ENCODE results near the gene ASMT.
"Not testable (repeated sequence)": the region's sequence is repeated elsewhere in the genome, so short reads cannot be mapped to it uniquely, and the experiment has no call there.

The ASMT gene

GRCh38 chrX:1673337-1673736 is 58.5 kb downstream of the ASMT start:
- H3K9me3 ChIP-seq (ENCODE audit: severe bottlenecking): no peaks in the 10 kb centered on the region
- DNase-seq (ENCODE audit: low spot score) (peak; percentile 19), ATAC-seq (ENCODE audit: low read depth) (0 out of 3 replicates have a peak, but pooled peaks have one; percentile 14)

GRCh38 chrX:1676866-1677265 is 62.0 kb downstream of the ASMT start:
- TF ChIP-seq, protein P1, sequence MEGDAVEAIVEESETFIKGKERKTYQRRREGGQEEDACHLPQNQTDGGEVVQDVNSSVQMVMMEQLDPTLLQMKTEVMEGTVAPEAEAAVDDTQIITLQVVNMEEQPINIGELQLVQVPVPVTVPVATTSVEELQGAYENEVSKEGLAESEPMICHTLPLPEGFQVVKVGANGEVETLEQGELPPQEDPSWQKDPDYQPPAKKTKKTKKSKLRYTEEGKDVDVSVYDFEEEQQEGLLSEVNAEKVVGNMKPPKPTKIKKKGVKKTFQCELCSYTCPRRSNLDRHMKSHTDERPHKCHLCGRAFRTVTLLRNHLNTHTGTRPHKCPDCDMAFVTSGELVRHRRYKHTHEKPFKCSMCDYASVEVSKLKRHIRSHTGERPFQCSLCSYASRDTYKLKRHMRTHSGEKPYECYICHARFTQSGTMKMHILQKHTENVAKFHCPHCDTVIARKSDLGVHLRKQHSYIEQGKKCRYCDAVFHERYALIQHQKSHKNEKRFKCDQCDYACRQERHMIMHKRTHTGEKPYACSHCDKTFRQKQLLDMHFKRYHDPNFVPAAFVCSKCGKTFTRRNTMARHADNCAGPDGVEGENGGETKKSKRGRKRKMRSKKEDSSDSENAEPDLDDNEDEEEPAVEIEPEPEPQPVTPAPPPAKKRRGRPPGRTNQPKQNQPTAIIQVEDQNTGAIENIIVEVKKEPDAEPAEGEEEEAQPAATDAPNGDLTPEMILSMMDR (IDR thresholded peaks at IDR 0.05; ENCODE audit: poor library complexity, severe bottlenecking): no peak
- no peak overlapping the region for H3K27ac ChIP-seq (ENCODE audit: poor library complexity, severe bottlenecking)
- no peak for ATAC-seq (ENCODE audit: low read depth)
- H3K4me1 ChIP-seq (ENCODE audit: insufficient read depth, poor library complexity, severe bottlenecking): no peaks in the 10 kb centered on the region
- no peak for DNase-seq (ENCODE audit: low spot score)
- H3K27me3 ChIP-seq (ENCODE audit: insufficient read depth, poor library complexity, severe bottlenecking): no peaks in the 10 kb centered on the region
- no peaks in the 10 kb centered on the region for H3K9me3 ChIP-seq (ENCODE audit: severe bottlenecking)
- no peaks in the 10 kb centered on the region for H3K36me3 ChIP-seq (ENCODE audit: low read depth)
- no peak overlapping the region for H3K4me3 ChIP-seq (ENCODE audit: severe bottlenecking)

More at GRCh38 chrX:1673337-1673736, 58.5 kb downstream of the ASMT start:
- no peaks in the 10 kb centered on the region for H3K36me3 ChIP-seq (ENCODE audit: low read depth)
- H3K4me1 ChIP-seq (ENCODE audit: insufficient read depth, poor library complexity, severe bottlenecking): no peaks in the 10 kb centered on the region
- no peak overlapping the region for H3K4me3 ChIP-seq (ENCODE audit: severe bottlenecking)
- no peaks in the 10 kb centered on the region for H3K27me3 ChIP-seq (ENCODE audit: insufficient read depth, poor library complexity, severe bottlenecking)
- no peak overlapping the region for H3K27ac ChIP-seq (ENCODE audit: poor library complexity, severe bottlenecking)
- TF ChIP-seq, protein P1 (IDR thresholded peaks at IDR 0.05; ENCODE audit: poor library complexity, severe bottlenecking): peak; percentile 69

GRCh38 chrX:1679238-1679637 is 64.4 kb downstream of the ASMT start:
- Histone ChIP-seq H3K4me3 (ENCODE audit: severe bottlenecking) (no peak overlapping the region), H3K4me1 (ENCODE audit: insufficient read depth, poor library complexity, severe bottlenecking) (no peaks in the 10 kb centered on the region), H3K27ac (ENCODE audit: poor library complexity, severe bottlenecking) (no peak overlapping the region), H3K9me3 (ENCODE audit: severe bottlenecking) (no peaks in the 10 kb centered on the region), H3K36me3 (ENCODE audit: low read depth) (no peaks in the 10 kb centered on the region), H3K27me3 (ENCODE audit: insufficient read depth, poor library complexity, severe bottlenecking) (no peaks in the 10 kb centered on the region)
- no peak for DNase-seq (ENCODE audit: low spot score)
- no peak for ATAC-seq (ENCODE audit: low read depth)
- TF ChIP-seq, protein P1 (IDR thresholded peaks at IDR 0.05; ENCODE audit: poor library complexity, severe bottlenecking): no peak

DNA sequence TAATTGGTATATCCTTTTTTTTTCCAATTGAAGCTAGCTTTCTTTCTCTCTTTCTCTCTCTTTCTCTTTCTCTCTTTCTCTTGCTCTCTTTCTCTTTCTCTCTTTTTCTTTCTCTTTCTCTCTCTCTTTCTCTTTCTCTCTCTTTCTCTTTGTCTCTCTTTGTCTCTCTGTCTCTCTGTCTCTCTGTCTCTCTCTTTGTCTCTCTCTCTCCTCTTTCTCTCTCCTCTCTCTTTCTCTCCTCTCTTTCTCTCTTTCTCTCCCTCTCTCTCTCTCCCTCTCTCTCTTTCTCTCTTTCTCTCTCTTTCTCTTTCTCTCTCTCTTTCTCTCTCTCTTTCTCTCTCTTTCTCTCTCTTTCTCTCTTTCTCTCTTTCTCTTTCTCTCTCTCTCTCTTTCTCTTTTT is 66.6 kb downstream of the ASMT start:
- Histone ChIP-seq H3K36me3 (ENCODE audit: low read depth) (no peaks in the 10 kb centered on the region), H3K9me3 (ENCODE audit: severe bottlenecking) (no peaks in the 10 kb centered on the region), H3K4me3 (ENCODE audit: severe bottlenecking) (no peak overlapping the region), H3K4me1 (ENCODE audit: insufficient read depth, poor library complexity, severe bottlenecking) (no peaks in the 10 kb centered on the region), H3K27ac (ENCODE audit: poor library complexity, severe bottlenecking) (no peak overlapping the region), H3K27me3 (ENCODE audit: insufficient read depth, poor library complexity, severe bottlenecking) (no peaks in the 10 kb centered on the region)
- ATAC-seq (ENCODE audit: low read depth) (no peak), DNase-seq (ENCODE audit: low spot score) (no peak)
- TF ChIP-seq, protein P1 (IDR thresholded peaks at IDR 0.05; ENCODE audit: poor library complexity, severe bottlenecking): no peak

GRCh38 chrX:1681856-1682255 is 67.0 kb downstream of the ASMT start:
- not testable (repeated sequence) for H3K9me3 ChIP-seq (ENCODE audit: severe bottlenecking); H3K4me3 ChIP-seq (ENCODE audit: severe bottlenecking); H3K27ac ChIP-seq (ENCODE audit: poor library complexity, severe bottlenecking); DNase-seq (ENCODE audit: low spot score); H3K4me1 ChIP-seq (ENCODE audit: insufficient read depth, poor library complexity, severe bottlenecking); H3K36me3 ChIP-seq (ENCODE audit: low read depth); H3K27me3 ChIP-seq (ENCODE audit: insufficient read depth, poor library complexity, severe bottlenecking); ATAC-seq (ENCODE audit: low read depth)

GRCh38 chrX:1682501-1682900 is 67.6 kb downstream of the ASMT start:
- H3K27me3 ChIP-seq (ENCODE audit: insufficient read depth, poor library complexity, severe bottlenecking); H3K9me3 ChIP-seq (ENCODE audit: severe bottlenecking); DNase-seq (ENCODE audit: low spot score); H3K27ac ChIP-seq (ENCODE audit: poor library complexity, severe bottlenecking); H3K4me3 ChIP-seq (ENCODE audit: severe bottlenecking); H3K4me1 ChIP-seq (ENCODE audit: insufficient read depth, poor library complexity, severe bottlenecking); ATAC-seq (ENCODE audit: low read depth); H3K36me3 ChIP-seq (ENCODE audit: low read depth): not testable (repeated sequence)

DNA sequence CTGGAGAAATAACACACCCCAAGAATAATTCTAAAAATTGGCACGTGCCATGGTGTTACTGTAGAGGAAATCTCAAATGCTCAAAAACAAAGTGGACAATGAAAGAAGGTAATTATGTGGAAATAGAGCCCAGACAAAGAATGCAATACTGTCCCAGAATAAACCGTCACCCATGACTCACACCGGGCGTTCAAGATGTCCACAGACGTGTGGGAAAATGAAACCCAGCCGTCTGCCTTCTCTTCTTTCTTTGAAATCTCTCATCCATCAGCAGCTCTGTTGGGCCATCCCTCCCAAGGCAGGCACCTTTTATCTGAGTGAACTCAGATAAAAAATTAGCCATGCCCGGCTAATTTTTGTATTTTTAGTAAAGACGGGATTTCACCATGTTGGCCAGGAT is 70.0 kb downstream of the ASMT start:
- DNase-seq (ENCODE audit: low spot score); H3K36me3 ChIP-seq (ENCODE audit: low read depth); H3K27ac ChIP-seq (ENCODE audit: poor library complexity, severe bottlenecking); H3K27me3 ChIP-seq (ENCODE audit: insufficient read depth, poor library complexity, severe bottlenecking); H3K9me3 ChIP-seq (ENCODE audit: severe bottlenecking); H3K4me1 ChIP-seq (ENCODE audit: insufficient read depth, poor library complexity, severe bottlenecking); H3K4me3 ChIP-seq (ENCODE audit: severe bottlenecking): not testable (repeated sequence)
- ATAC-seq (ENCODE audit: low read depth): peak; percentile 17; the same call in 1 of the 3 replicates

DNA sequence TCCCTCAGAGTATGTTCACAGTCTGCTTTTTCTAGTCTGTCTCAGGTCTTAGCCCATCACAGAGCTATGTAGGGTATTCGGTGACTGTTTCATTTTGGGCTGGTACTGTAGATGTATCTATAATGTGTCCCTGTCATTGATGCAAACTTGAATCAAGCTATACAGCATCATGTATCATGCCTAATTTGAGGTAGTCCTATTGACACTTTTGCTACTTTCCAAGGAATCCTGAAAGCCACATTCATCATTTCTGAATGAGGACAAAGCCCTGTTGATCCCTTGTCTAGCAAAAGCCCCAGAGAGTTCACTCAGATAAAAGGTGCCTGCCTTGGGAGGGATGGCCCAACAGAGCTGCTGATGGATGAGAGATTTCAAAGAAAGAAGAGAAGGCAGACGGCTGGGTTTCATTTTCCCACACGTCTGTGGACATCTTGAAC is 70.6 kb downstream of the ASMT start:
- not testable (repeated sequence) for H3K9me3 ChIP-seq (ENCODE audit: severe bottlenecking); H3K27me3 ChIP-seq (ENCODE audit: insufficient read depth, poor library complexity, severe bottlenecking); H3K36me3 ChIP-seq (ENCODE audit: low read depth); DNase-seq (ENCODE audit: low spot score); H3K4me3 ChIP-seq (ENCODE audit: severe bottlenecking); H3K27ac ChIP-seq (ENCODE audit: poor library complexity, severe bottlenecking); H3K4me1 ChIP-seq (ENCODE audit: insufficient read depth, poor library complexity, severe bottlenecking)
- 0 out of 3 replicates have a peak, but pooled peaks have one; percentile 25 for ATAC-seq (ENCODE audit: low read depth)
